Measurements from ENCODE around the gene PRAMEF13. TPM values are rescaled to one million over a fixed set of nuclear protein-coding genes. Genes with fewer than 3 reads are reported as not detected.
"Not testable (repeated sequence)": the region's sequence is repeated elsewhere in the genome, so short reads cannot be mapped to it uniquely, and the experiment has no call there.

The PRAMEF13 gene, protein sequence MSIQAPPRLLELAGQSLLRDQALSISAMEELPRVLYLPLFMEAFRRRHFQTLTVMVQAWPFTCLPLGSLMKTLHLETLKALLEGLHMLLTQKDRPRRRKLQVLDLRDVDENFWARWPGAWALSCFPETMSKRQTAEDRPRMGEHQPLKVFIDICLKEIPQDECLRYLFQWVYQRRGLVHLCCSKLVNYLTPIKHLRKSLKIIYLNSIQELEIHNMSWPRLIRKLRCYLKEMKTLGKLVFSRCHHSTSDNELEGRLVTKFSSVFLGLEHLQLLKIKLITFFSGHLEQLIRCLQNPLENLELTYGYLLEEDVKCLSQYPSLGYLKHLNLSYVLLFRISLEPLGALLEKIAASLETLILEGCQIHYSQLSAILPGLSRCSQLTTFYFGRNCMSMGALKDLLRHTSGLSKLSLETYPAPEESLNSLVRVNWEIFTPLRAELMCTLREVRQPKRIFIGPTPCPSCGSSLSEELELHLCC
- not detected for polyA plus RNA-seq (2013)

DNA sequence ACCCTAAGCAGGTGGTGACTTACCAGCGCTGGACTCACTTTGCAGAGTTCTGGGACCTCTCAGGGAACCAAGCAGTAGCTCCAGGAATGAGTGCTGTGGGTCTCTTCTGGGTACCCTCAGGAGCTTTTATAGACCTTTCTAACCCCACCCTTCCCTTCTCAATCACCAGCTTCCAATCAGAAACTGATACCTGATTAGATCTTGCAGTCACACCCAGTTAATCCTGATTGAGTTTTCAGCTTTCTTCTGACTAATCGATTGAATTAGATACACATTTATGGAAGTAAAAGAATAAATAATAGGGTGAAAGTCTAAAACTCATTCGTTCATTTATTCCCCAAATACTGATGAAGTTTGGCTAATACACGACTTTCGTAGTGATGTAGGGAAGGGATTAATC, at the start of gene PRAMEF13:
PRAMEF13 (minus strand) TSS at position 101 of the 400 bp plus-strand sequence. CDS start 1,820 bp downstream, outside the sequence.
- H3K27ac ChIP-seq (ENCODE audit: insufficient read depth in 1 of 2, low read depth in 1 of 2, low read length in 2 of 2, poor library complexity in 1 of 2, severe bottlenecking in 2 of 2); POLR2A ChIA-PET; CTCF ChIA-PET; H3K4me3 ChIP-seq (ENCODE audit: control insufficient read depth in 1 of 7, extremely low read depth in 1 of 7, insufficient read depth in 4 of 7, low read depth in 2 of 7, low read length in 6 of 7); H3K27me3 ChIP-seq (replicated peaks in 2 of 5; ENCODE audit: control insufficient read depth in 4 of 5, insufficient read depth in 5 of 5, low read length in 4 of 5); H3K36me3 ChIP-seq (ENCODE audit: control insufficient read depth in 4 of 4, insufficient read depth in 4 of 4, low read length in 3 of 4); DNase-seq; H3K9me3 ChIP-seq (ENCODE audit: control extremely low read depth in 1 of 5, control insufficient read depth in 4 of 5, insufficient read depth in 2 of 5, low read depth in 1 of 5, low read length in 4 of 5); H3K4me1 ChIP-seq (ENCODE audit: control extremely low read depth in 1 of 4, control insufficient read depth in 4 of 4, insufficient read depth in 4 of 4, low read length in 3 of 4): not testable (repeated sequence)
- WGBS (ENCODE audit: insufficient coverage) = no CpG with 5 or more reads among the region's 5 CpGs

DNA sequence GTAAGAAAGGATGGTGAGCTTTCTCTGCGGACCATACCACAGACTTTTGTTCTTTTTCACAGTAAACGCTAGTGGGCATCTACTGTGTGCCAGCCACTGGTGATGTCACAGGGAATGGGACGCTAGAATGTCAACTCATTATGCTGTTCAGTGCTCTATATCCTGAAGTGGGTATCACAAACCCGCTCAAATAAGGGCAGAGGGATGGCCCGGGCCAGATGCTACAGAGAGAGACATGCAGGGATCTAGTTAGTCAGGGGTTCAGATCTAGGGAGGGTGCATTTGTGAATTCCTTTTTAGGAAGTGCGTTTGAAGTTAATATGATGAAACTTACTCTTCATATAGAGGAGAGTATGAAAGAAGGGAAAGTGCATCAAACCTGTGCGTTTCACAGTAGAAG, 45.9 kb upstream of the PRAMEF13 start:
- H3K9me3 ChIP-seq (ENCODE audit: control extremely low read depth in 1 of 5, control insufficient read depth in 4 of 5, insufficient read depth in 2 of 5, low read depth in 1 of 5, low read length in 4 of 5); H3K27me3 ChIP-seq (replicated peaks in 2 of 5; ENCODE audit: control insufficient read depth in 4 of 5, insufficient read depth in 5 of 5, low read length in 4 of 5); CTCF ChIA-PET; H3K27ac ChIP-seq (ENCODE audit: insufficient read depth in 1 of 2, low read depth in 1 of 2, low read length in 2 of 2, poor library complexity in 1 of 2, severe bottlenecking in 2 of 2); H3K4me1 ChIP-seq (ENCODE audit: control extremely low read depth in 1 of 4, control insufficient read depth in 4 of 4, insufficient read depth in 4 of 4, low read length in 3 of 4); POLR2A ChIA-PET; H3K36me3 ChIP-seq (ENCODE audit: control insufficient read depth in 4 of 4, insufficient read depth in 4 of 4, low read length in 3 of 4); DNase-seq; H3K4me3 ChIP-seq (ENCODE audit: control insufficient read depth in 1 of 7, extremely low read depth in 1 of 7, insufficient read depth in 4 of 7, low read depth in 2 of 7, low read length in 6 of 7): not testable (repeated sequence)
- WGBS (ENCODE audit: insufficient coverage) = 92% methylated on average over 3 of the region's 7 CpGs

DNA sequence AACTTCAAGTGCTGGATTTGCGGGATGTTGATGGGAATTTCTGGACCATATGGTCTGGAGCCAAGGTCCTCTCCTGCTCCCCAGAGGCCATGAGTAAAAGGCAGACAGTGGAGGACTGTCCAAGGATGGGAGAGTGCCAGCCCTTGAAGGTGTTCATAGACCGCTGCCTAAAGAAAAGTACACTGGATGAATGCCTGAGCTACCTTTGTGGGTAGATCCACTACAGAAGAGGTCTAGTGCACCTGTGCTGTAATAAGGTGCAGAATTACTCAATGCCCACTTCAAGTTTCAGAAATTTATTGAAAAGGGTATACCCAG, 45.3 kb upstream of the PRAMEF13 start:
- CTCF ChIA-PET; H3K27me3 ChIP-seq (replicated peaks in 2 of 5; ENCODE audit: control insufficient read depth in 4 of 5, insufficient read depth in 5 of 5, low read length in 4 of 5); H3K4me3 ChIP-seq (ENCODE audit: control insufficient read depth in 1 of 7, extremely low read depth in 1 of 7, insufficient read depth in 4 of 7, low read depth in 2 of 7, low read length in 6 of 7); H3K9me3 ChIP-seq (ENCODE audit: control extremely low read depth in 1 of 5, control insufficient read depth in 4 of 5, insufficient read depth in 2 of 5, low read depth in 1 of 5, low read length in 4 of 5); H3K36me3 ChIP-seq (ENCODE audit: control insufficient read depth in 4 of 4, insufficient read depth in 4 of 4, low read length in 3 of 4); DNase-seq; H3K27ac ChIP-seq (ENCODE audit: insufficient read depth in 1 of 2, low read depth in 1 of 2, low read length in 2 of 2, poor library complexity in 1 of 2, severe bottlenecking in 2 of 2); POLR2A ChIA-PET; H3K4me1 ChIP-seq (ENCODE audit: control extremely low read depth in 1 of 4, control insufficient read depth in 4 of 4, insufficient read depth in 4 of 4, low read length in 3 of 4): not testable (repeated sequence)
- WGBS (ENCODE audit: insufficient coverage) = 81% methylated on average over 2 of the region's 2 CpGs

DNA sequence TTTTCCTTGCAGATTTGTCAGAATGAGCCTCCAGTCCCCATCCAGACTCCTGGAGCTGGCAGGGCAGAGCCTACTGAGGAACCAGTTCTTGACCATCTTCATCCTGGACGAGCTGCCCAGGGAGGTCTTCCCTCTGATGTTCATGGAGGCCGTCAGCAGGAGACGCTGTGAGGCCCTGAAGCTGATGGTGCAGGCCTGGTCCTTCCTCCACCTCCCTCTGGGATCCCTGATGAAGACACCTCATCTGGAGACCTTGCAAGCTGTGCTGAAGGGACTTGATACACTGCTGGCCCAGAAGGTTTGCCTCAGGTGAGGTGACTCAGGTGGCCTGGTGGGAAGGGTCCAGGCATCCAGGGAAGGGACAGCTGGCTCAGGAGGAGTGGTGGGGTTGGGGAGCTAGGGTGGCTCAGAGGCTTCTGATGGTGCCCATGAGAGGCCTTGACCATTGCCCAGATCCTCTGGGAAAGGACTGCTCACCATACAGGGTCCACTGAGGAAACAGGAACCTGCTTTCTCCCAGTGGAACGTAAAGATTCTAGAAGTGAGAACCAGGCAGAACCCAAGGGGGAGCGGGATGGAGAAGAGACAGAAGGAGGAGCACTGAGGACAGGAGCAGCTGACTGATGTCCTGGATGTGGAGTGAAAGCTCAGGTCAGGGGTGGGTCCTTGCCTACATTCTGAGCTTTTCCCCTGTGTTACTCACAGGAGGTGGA, 44.8 kb upstream of the PRAMEF13 start:
- H3K36me3 ChIP-seq (ENCODE audit: control insufficient read depth in 4 of 4, insufficient read depth in 4 of 4, low read length in 3 of 4); H3K9me3 ChIP-seq (ENCODE audit: control extremely low read depth in 1 of 5, control insufficient read depth in 4 of 5, insufficient read depth in 2 of 5, low read depth in 1 of 5, low read length in 4 of 5); DNase-seq; POLR2A ChIA-PET; CTCF ChIA-PET; H3K27me3 ChIP-seq (replicated peaks in 2 of 5; ENCODE audit: control insufficient read depth in 4 of 5, insufficient read depth in 5 of 5, low read length in 4 of 5); H3K4me3 ChIP-seq (ENCODE audit: control insufficient read depth in 1 of 7, extremely low read depth in 1 of 7, insufficient read depth in 4 of 7, low read depth in 2 of 7, low read length in 6 of 7); H3K4me1 ChIP-seq (ENCODE audit: control extremely low read depth in 1 of 4, control insufficient read depth in 4 of 4, insufficient read depth in 4 of 4, low read length in 3 of 4); H3K27ac ChIP-seq (ENCODE audit: insufficient read depth in 1 of 2, low read depth in 1 of 2, low read length in 2 of 2, poor library complexity in 1 of 2, severe bottlenecking in 2 of 2): not testable (repeated sequence)
- WGBS (ENCODE audit: insufficient coverage) = 92% methylated on average over 5 of the region's 5 CpGs

DNA sequence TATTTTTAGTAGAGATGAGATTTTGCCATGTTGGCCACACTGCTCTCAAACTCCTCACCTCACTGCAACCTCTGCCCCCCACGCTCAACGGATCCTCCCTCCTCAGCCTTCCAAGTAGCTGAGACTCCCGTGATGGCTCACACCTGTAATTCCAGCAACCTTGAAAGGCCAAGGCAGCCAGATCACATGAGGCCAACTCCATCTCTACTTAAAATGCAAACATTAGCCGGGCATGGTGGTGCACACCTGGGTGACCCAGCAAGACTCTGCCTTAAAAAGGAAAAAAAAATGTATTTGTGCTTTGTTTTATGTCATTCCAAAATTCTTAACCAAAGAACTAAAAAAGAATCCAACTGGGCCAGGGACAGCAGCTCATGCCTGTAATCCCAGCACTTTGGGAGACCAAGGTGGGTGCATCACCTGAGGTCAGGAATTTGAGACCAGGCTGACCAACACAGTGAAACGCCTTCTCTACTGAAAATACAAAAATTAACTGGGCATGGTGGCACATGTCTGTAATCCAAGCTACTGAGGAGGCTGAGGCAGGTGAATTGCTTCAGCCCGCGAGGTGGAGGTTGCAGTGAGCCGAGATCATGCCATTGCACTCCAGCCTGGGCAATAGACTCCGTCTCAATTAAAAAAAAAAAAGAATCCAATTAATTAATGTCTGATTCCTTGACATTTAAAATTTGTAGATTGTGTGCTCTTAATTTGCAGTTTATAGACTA, 42.5 kb upstream of the PRAMEF13 start:
- H3K36me3 ChIP-seq (ENCODE audit: control insufficient read depth in 4 of 4, insufficient read depth in 4 of 4, low read length in 3 of 4); H3K4me3 ChIP-seq (ENCODE audit: control insufficient read depth in 1 of 7, extremely low read depth in 1 of 7, insufficient read depth in 4 of 7, low read depth in 2 of 7, low read length in 6 of 7); DNase-seq; H3K4me1 ChIP-seq (ENCODE audit: control extremely low read depth in 1 of 4, control insufficient read depth in 4 of 4, insufficient read depth in 4 of 4, low read length in 3 of 4); H3K9me3 ChIP-seq (ENCODE audit: control extremely low read depth in 1 of 5, control insufficient read depth in 4 of 5, insufficient read depth in 2 of 5, low read depth in 1 of 5, low read length in 4 of 5); CTCF ChIA-PET; POLR2A ChIA-PET; H3K27ac ChIP-seq (ENCODE audit: insufficient read depth in 1 of 2, low read depth in 1 of 2, low read length in 2 of 2, poor library complexity in 1 of 2, severe bottlenecking in 2 of 2); H3K27me3 ChIP-seq (replicated peaks in 2 of 5; ENCODE audit: control insufficient read depth in 4 of 5, insufficient read depth in 5 of 5, low read length in 4 of 5): not testable (repeated sequence)
- WGBS (ENCODE audit: insufficient coverage) = 94% methylated on average over 8 of the region's 9 CpGs

DNA sequence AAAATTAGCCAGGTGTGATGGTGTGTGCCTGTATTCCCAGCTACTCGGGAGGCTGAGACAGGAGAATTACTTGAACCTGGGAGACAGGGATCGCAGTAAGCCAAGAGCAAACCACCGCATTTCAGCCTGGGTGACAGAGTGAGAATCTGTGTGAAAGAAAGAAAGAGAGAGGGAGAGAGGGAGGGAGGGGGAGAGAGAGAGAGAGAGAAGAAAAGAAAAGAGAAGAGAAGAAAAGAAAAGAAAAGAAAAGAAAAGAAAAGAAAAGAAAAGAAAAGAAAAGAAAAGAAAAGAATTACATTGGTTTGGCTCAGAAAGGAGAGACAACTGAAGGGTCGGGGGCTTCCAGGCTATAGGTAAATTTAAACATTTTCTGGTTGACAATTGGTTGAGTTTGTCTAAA, 38.4 kb upstream of the PRAMEF13 start:
- POLR2A ChIA-PET; H3K27ac ChIP-seq (ENCODE audit: insufficient read depth in 1 of 2, low read depth in 1 of 2, low read length in 2 of 2, poor library complexity in 1 of 2, severe bottlenecking in 2 of 2); H3K9me3 ChIP-seq (ENCODE audit: control extremely low read depth in 1 of 5, control insufficient read depth in 4 of 5, insufficient read depth in 2 of 5, low read depth in 1 of 5, low read length in 4 of 5); H3K27me3 ChIP-seq (replicated peaks in 2 of 5; ENCODE audit: control insufficient read depth in 4 of 5, insufficient read depth in 5 of 5, low read length in 4 of 5); CTCF ChIA-PET; H3K36me3 ChIP-seq (ENCODE audit: control insufficient read depth in 4 of 4, insufficient read depth in 4 of 4, low read length in 3 of 4); DNase-seq; H3K4me3 ChIP-seq (ENCODE audit: control insufficient read depth in 1 of 7, extremely low read depth in 1 of 7, insufficient read depth in 4 of 7, low read depth in 2 of 7, low read length in 6 of 7); H3K4me1 ChIP-seq (ENCODE audit: control extremely low read depth in 1 of 4, control insufficient read depth in 4 of 4, insufficient read depth in 4 of 4, low read length in 3 of 4): not testable (repeated sequence)
- WGBS (ENCODE audit: insufficient coverage) = 96% methylated on average over 4 of the region's 4 CpGs

DNA sequence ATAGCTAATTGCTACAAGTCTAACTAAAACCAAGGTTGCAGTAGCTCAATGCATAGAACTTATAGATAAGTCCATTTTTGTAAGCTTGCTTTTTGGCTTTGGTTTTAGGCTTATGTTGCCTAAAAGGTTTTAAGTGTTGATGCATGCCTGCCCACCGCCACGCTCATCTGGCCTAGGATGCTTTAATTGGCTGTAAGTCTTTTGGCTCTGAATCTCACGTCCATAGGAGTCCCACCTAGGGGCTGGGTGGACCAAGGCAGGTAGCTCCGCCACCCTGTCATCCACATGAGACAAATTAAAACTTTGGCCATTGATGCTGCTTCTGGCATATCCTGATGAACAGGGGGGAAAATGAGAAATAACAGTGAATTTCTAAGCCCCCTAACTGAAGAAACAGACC, 36.4 kb upstream of the PRAMEF13 start:
- H3K27me3 ChIP-seq (replicated peaks in 2 of 5; ENCODE audit: control insufficient read depth in 4 of 5, insufficient read depth in 5 of 5, low read length in 4 of 5); H3K4me3 ChIP-seq (ENCODE audit: control insufficient read depth in 1 of 7, extremely low read depth in 1 of 7, insufficient read depth in 4 of 7, low read depth in 2 of 7, low read length in 6 of 7); H3K4me1 ChIP-seq (ENCODE audit: control extremely low read depth in 1 of 4, control insufficient read depth in 4 of 4, insufficient read depth in 4 of 4, low read length in 3 of 4); H3K36me3 ChIP-seq (ENCODE audit: control insufficient read depth in 4 of 4, insufficient read depth in 4 of 4, low read length in 3 of 4); H3K27ac ChIP-seq (ENCODE audit: insufficient read depth in 1 of 2, low read depth in 1 of 2, low read length in 2 of 2, poor library complexity in 1 of 2, severe bottlenecking in 2 of 2); H3K9me3 ChIP-seq (ENCODE audit: control extremely low read depth in 1 of 5, control insufficient read depth in 4 of 5, insufficient read depth in 2 of 5, low read depth in 1 of 5, low read length in 4 of 5); DNase-seq; CTCF ChIA-PET: not testable (repeated sequence)
- POLR2A ChIA-PET = interaction anchor here (0.5 kb wide), 1 partner anchor 1644 kb away, joined by 3 read pairs; no protein-coding TSS in a partner anchor
- WGBS (ENCODE audit: insufficient coverage) = 85% methylated on average over 2 of the region's 4 CpGs

Measured in common myeloid progenitor, CD34-positive (primary cell).